Nephron (organoid): ENCODE data around the gene ZNF536.

ENCODE experiments used
- H3K27ac Mint-ChIP-seq, 3 experiments: 2 replicates each; pipeline ENCODE4 v1.8.0; 2020; ENCODE audit warnings: mixed read lengths in 3 of 3, mild to moderate bottlenecking in 2 of 3, moderate library complexity in 1 of 3
- H3K27me3 Mint-ChIP-seq: 2 replicates; pipeline ENCODE4 v1.8.0; 2021; ENCODE audit warnings: low read depth, mild to moderate bottlenecking, moderate library complexity, mixed read lengths
- H3K36me3 Mint-ChIP-seq: 2 replicates; pipeline ENCODE4 v1.8.0; 2020; ENCODE audit warnings: low read depth, mixed read lengths
- H3K4me1 Mint-ChIP-seq: 2 replicates; pipeline ENCODE4 v1.8.0; 2020; ENCODE audit warnings: mixed read lengths
- H3K4me3 Mint-ChIP-seq, 3 experiments: 2 replicates each; pipeline ENCODE4 v1.8.0; 2020; ENCODE audit warnings: mild to moderate bottlenecking in 3 of 3, mixed read lengths in 3 of 3, moderate library complexity in 2 of 3
- H3K9me3 Mint-ChIP-seq: 2 replicates; pipeline ENCODE4 v1.8.0; 2020; ENCODE audit warnings: mixed read lengths
- CTCF ChIP-seq, 3 experiments: fragments of 200-600 bp; sonication (generic); IDR thresholded peaks; one replicate each; pipeline ENCODE4 v1.5.0; 2021; ENCODE audit warnings: antibody characterized with exemption in 3 of 3; ENCODE audit not compliant: unreplicated experiment in 3 of 3

ZNF536 gene

GRCh38 chr19:30539981-30540380, 167.8 kb downstream of the ZNF536 start:
- H3K9me3 Mint-ChIP-seq: no peaks in the 10 kb centered on the region
- no peak overlapping the region for H3K27ac Mint-ChIP-seq
- H3K27me3 Mint-ChIP-seq: peaks cover 20% of the 10 kb centered on the region
- H3K36me3 Mint-ChIP-seq: no peaks in the 10 kb centered on the region
- no peaks in the 10 kb centered on the region for H3K4me1 Mint-ChIP-seq
- TF ChIP-seq CTCF (IDR thresholded peaks at IDR 0.05; ENCODE audit: unreplicated experiment in 3 of 3): no peak
- H3K4me3 Mint-ChIP-seq: no peak overlapping the region

GRCh38 chr19:30540761-30541160, 168.6 kb downstream of the ZNF536 start:
- Mint-ChIP-seq H3K36me3 (no peaks in the 10 kb centered on the region), H3K27me3 (peaks cover 17% of the 10 kb centered on the region), H3K4me1 (no peaks in the 10 kb centered on the region), H3K4me3 (no peak overlapping the region), H3K9me3 (no peaks in the 10 kb centered on the region), H3K27ac (no peak overlapping the region)
- no peak for TF ChIP-seq CTCF (IDR thresholded peaks at IDR 0.05; ENCODE audit: unreplicated experiment in 3 of 3)

- Mint-ChIP-seq H3K36me3 (no peaks in the 10 kb centered on the region), H3K9me3 (no peaks in the 10 kb centered on the region), H3K27ac (no peak overlapping the region), H3K27me3 (peaks cover 16% of the 10 kb centered on the region), H3K4me1 (peaks cover 4% of the 10 kb centered on the region), H3K4me3 (no peak overlapping the region)
- no peak for TF ChIP-seq CTCF (IDR thresholded peaks at IDR 0.05; ENCODE audit: unreplicated experiment in 3 of 3)
Observed at GRCh38 chr19:30541575-30541974, 169.4 kb downstream of the ZNF536 start.

GRCh38 chr19:30543243-30543945, 171.2 kb downstream of the ZNF536 start:
- Mint-ChIP-seq H3K4me3 (no peak overlapping the region), H3K9me3 (no peaks in the 10 kb centered on the region), H3K4me1 (peaks cover 5% of the 10 kb centered on the region), H3K27ac (no peak overlapping the region), H3K36me3 (peaks cover 5% of the 10 kb centered on the region), H3K27me3 (peaks cover 17% of the 10 kb centered on the region)
- no peak for TF ChIP-seq CTCF (IDR thresholded peaks at IDR 0.05; ENCODE audit: unreplicated experiment in 3 of 3)

GRCh38 chr19:30545752-30546151, 173.6 kb downstream of the ZNF536 start:
- H3K9me3 Mint-ChIP-seq: no peaks in the 10 kb centered on the region
- H3K36me3 Mint-ChIP-seq: peaks cover 5% of the 10 kb centered on the region
- no peak overlapping the region for H3K4me3 Mint-ChIP-seq
- no peak for TF ChIP-seq CTCF (IDR thresholded peaks at IDR 0.05; ENCODE audit: unreplicated experiment in 3 of 3)
- H3K27me3 Mint-ChIP-seq: peaks cover 5% of the 10 kb centered on the region
- no peak overlapping the region for H3K27ac Mint-ChIP-seq
- H3K4me1 Mint-ChIP-seq: peaks cover 12% of the 10 kb centered on the region

- Mint-ChIP-seq H3K27ac (no peak overlapping the region), H3K36me3 (peaks cover 5% of the 10 kb centered on the region), H3K4me1 (peaks cover 17% of the 10 kb centered on the region), H3K27me3 (peaks cover 6% of the 10 kb centered on the region), H3K9me3 (no peaks in the 10 kb centered on the region), H3K4me3 (no peak overlapping the region)
- no peak for TF ChIP-seq CTCF (IDR thresholded peaks at IDR 0.05; ENCODE audit: unreplicated experiment in 3 of 3)
Observed at GRCh38 chr19:30546332-30546731, 174.1 kb downstream of the ZNF536 start.
